ENCODE data around the gene GLYATL1. TPM values are rescaled to one million over a fixed set of nuclear protein-coding genes. Genes with fewer than 3 reads are reported as not detected.

GLYATL1 gene
- total and polyA plus RNA-seq, 4 donors, result 64.9 to 622 (median 247) TPM

DNA sequence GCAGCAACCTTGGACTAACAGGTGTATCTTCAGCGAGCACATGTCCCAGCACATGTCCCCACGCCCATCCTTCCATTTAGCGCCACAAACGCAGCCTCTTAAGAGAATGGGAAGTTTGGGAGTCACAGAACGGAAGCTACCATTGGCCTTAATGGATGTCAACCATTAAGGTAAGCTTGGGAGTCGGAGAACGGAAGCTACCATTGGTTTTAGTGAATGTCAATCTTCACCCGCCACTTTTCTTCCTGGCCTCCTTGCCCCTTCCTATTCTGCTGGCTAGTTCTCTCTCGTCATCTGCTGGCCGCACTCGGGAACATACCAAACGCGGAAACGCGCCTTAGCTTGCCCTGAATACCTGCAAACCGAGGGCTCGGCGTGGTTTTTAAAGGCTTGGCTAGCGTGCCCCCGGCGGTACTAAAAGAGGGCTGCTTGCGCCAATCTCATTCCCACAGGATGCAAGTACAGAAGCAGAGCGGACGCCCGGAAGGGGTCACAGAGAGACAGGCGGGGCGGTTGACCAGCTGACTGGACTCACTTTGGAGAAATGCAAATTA lies 24.3 kb downstream of the GLYATL1 start:
- H3K27ac ChIP-seq (ENCODE audit: low read depth in 1 of 2, low read length in 2 of 2), result no peak overlapping the region
- no peak for DNase-seq (ENCODE audit: low spot score)
- H3K9ac ChIP-seq (ENCODE audit: low read depth in 1 of 2, low read length in 2 of 2), result no peak overlapping the region
- H3K4me1 ChIP-seq (ENCODE audit: control insufficient read depth in 4 of 4, insufficient read depth in 4 of 4, low read length in 3 of 4), result peaks cover 0 to 6% (median 0%) of the 10 kb centered on the region in 4 donors
- peak overlapping the region; percentile 13 to 50 (median 19) for H3K4me3 ChIP-seq (ENCODE audit: low read depth in 1 of 3, low read length in 3 of 3)
- H3K36me3 ChIP-seq (ENCODE audit: control insufficient read depth in 4 of 4, insufficient read depth in 3 of 4, low read depth in 1 of 4, low read length in 3 of 4), result no peaks in the 10 kb centered on the region
- peak; percentile 77 for TF ChIP-seq MAX (IDR thresholded peaks at IDR 0.05)
- no peak for TF ChIP-seq EGR1 (IDR thresholded peaks at IDR 0.05; ENCODE audit: low read depth in 2 of 2)
- no peak for TF ChIP-seq FOXA1 (IDR thresholded peaks at IDR 0.05)
- TF ChIP-seq, protein P1, sequence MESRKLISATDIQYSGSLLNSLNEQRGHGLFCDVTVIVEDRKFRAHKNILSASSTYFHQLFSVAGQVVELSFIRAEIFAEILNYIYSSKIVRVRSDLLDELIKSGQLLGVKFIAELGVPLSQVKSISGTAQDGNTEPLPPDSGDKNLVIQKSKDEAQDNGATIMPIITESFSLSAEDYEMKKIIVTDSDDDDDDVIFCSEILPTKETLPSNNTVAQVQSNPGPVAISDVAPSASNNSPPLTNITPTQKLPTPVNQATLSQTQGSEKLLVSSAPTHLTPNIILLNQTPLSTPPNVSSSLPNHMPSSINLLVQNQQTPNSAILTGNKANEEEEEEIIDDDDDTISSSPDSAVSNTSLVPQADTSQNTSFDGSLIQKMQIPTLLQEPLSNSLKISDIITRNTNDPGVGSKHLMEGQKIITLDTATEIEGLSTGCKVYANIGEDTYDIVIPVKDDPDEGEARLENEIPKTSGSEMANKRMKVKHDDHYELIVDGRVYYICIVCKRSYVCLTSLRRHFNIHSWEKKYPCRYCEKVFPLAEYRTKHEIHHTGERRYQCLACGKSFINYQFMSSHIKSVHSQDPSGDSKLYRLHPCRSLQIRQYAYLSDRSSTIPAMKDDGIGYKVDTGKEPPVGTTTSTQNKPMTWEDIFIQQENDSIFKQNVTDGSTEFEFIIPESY (IDR thresholded peaks at IDR 0.05), result no peak
- peak; percentile 11 to 36 for TF ChIP-seq HNF4A (conservative IDR thresholded peaks at IDR 0.05)
- no peak for TF ChIP-seq FOXA2 (IDR thresholded peaks at IDR 0.05)
- TF ChIP-seq GABPA (IDR thresholded peaks at IDR 0.05 in 1 of 2, conservative IDR thresholded peaks at IDR 0.05 in 1 of 2), result peak; percentile 51 to 78
- TF ChIP-seq REST (IDR thresholded peaks at IDR 0.05), result no peak
- no peak for TF ChIP-seq ATF3 (IDR thresholded peaks at IDR 0.05)
- peak; percentile 48 for TF ChIP-seq SP1 (IDR thresholded peaks at IDR 0.05)
- peak in 1 of 2 donors; percentile 50 for TF ChIP-seq RXRA (IDR thresholded peaks at IDR 0.05)
- peak; percentile 15 for TF ChIP-seq CTCF (IDR thresholded peaks at IDR 0.05; ENCODE audit: low read depth, low read length, missing input control)
- TF ChIP-seq RAD21 (IDR thresholded peaks at IDR 0.05), result peak; percentile 62 to 72
- TF ChIP-seq NR2F2 (IDR thresholded peaks at IDR 0.05), result no peak
- TF ChIP-seq JUND (IDR thresholded peaks at IDR 0.05), result no peak
- no peak for TF ChIP-seq TAF1 (conservative IDR thresholded peaks at IDR 0.05)
- peak; percentile 87 for TF ChIP-seq YY1 (IDR thresholded peaks at IDR 0.05)
- TF ChIP-seq HNF4G (IDR thresholded peaks at IDR 0.05), result no peak
- no peaks in the 10 kb centered on the region for H3K9me3 ChIP-seq (ENCODE audit: control insufficient read depth in 4 of 4, low read length in 3 of 4)
- 32% methylated on average over 27 of the region's 27 CpGs for WGBS
- H3K27me3 ChIP-seq (ENCODE audit: control insufficient read depth in 4 of 4, insufficient read depth in 4 of 4, low read length in 3 of 4), result no peaks in the 10 kb centered on the region

All from liver (tissue), 9 donors.